Measurements from ENCODE around the gene HDAC9.

- TF ChIP-seq YY1 (IDR thresholded peaks at IDR 0.05; ENCODE audit: insufficient read depth, insufficient read length) (no peak), SUZ12 (IDR thresholded peaks at IDR 0.05; ENCODE audit: extremely low read depth, insufficient read depth, insufficient read length) (no peak)
Observed at GRCh38 chr7:18694911-18695310, 199.4 kb downstream of the HDAC9 start.
